Endothelial cell (in vitro differentiated cells): ENCODE data around the gene ARHGEF6. TPM values are rescaled to one million over a fixed set of nuclear protein-coding genes. Genes with fewer than 3 reads are reported as not detected.

ENCODE experiments used
- DNase-seq: peaks from one replicate; pipeline ENCODE4 v3.0.0; 2021; ENCODE audit warnings: low spot score
- H3K27ac Mint-ChIP-seq: one replicate; pipeline ENCODE4 v1.8.0; 2021; ENCODE audit warnings: mixed read lengths, inconsistent platforms; ENCODE audit not compliant: unreplicated experiment
- H3K27me3 Mint-ChIP-seq: one replicate; pipeline ENCODE4 v1.8.0; 2021; ENCODE audit warnings: mild to moderate bottlenecking, moderate library complexity, mixed read lengths, inconsistent platforms; ENCODE audit not compliant: unreplicated experiment
- H3K36me3 Mint-ChIP-seq: one replicate; pipeline ENCODE4 v1.8.0; 2021; ENCODE audit warnings: mild to moderate bottlenecking, low read depth, mixed read lengths, inconsistent platforms; ENCODE audit not compliant: unreplicated experiment
- H3K4me1 Mint-ChIP-seq: one replicate; pipeline ENCODE4 v1.8.0; 2021; ENCODE audit warnings: mild to moderate bottlenecking, mixed read lengths, inconsistent platforms; ENCODE audit not compliant: unreplicated experiment
- H3K4me3 Mint-ChIP-seq: one replicate; pipeline ENCODE4 v1.8.0; 2021; ENCODE audit warnings: mild to moderate bottlenecking, mixed read lengths, inconsistent platforms; ENCODE audit not compliant: unreplicated experiment
- H3K9me3 Mint-ChIP-seq: one replicate; pipeline ENCODE4 v1.8.0; 2021; ENCODE audit warnings: mixed read lengths, inconsistent platforms; ENCODE audit not compliant: unreplicated experiment
- total RNA-seq: library from RNA; stranded (reverse); fragmentation: NEBNext Ultra II Directional; extraction: Animal tissue kit (Norgen Biotek cat#: 25700); gene quantifications from one replicate; pipeline ENCODE4 v1.2.1, GENCODE V29; 2021; ENCODE audit not compliant: unreplicated experiment
- TF ChIP-seq, protein P1 (sequence below): fragments of 200-600 bp; sonication (generic); IDR thresholded peaks from one replicate; pipeline ENCODE4 v1.5.0; 2021; ENCODE audit warnings: antibody characterized with exemption; ENCODE audit not compliant: unreplicated experiment

Gene ARHGEF6
- total RNA-seq, 1 donor from 2014 or later: 18.8 TPM

DNA sequence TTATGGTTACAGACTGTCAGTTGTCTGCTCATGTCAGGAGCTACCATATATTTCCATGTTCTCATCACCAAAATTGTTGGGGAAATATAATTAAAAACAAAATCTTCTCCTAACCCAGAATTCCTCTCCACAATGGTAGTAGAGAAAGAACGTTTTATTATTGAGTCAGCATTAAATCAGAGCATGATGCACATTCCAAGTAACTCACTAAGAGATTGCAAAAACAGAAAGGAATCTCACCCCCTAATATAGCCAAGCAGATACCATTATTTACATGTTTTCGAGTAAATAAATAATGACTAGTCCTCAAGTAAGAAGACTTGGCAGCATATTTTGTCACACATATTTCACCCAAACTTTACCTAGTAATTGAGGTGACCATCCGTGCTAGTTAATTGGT is 36.2 kb upstream of the ARHGEF6 start:
- TF ChIP-seq, protein P1, sequence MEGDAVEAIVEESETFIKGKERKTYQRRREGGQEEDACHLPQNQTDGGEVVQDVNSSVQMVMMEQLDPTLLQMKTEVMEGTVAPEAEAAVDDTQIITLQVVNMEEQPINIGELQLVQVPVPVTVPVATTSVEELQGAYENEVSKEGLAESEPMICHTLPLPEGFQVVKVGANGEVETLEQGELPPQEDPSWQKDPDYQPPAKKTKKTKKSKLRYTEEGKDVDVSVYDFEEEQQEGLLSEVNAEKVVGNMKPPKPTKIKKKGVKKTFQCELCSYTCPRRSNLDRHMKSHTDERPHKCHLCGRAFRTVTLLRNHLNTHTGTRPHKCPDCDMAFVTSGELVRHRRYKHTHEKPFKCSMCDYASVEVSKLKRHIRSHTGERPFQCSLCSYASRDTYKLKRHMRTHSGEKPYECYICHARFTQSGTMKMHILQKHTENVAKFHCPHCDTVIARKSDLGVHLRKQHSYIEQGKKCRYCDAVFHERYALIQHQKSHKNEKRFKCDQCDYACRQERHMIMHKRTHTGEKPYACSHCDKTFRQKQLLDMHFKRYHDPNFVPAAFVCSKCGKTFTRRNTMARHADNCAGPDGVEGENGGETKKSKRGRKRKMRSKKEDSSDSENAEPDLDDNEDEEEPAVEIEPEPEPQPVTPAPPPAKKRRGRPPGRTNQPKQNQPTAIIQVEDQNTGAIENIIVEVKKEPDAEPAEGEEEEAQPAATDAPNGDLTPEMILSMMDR: no peak
- DNase-seq: no peak
- H3K27me3 Mint-ChIP-seq: peaks cover 2% of the 10 kb centered on the region
- no peak overlapping the region for H3K27ac Mint-ChIP-seq
- H3K4me3 Mint-ChIP-seq: no peak overlapping the region
- H3K4me1 Mint-ChIP-seq: no peaks in the 10 kb centered on the region
- H3K9me3 Mint-ChIP-seq: no peaks in the 10 kb centered on the region
- H3K36me3 Mint-ChIP-seq: peaks cover 13% of the 10 kb centered on the region

GRCh38 chrX:136814847-136815750 is 34.4 kb upstream of the ARHGEF6 start:
- Mint-ChIP-seq H3K4me1 (no peaks in the 10 kb centered on the region), H3K27me3 (peaks cover 2% of the 10 kb centered on the region), H3K4me3 (no peak overlapping the region), H3K9me3 (no peaks in the 10 kb centered on the region), H3K27ac (no peak overlapping the region), H3K36me3 (peaks cover 7% of the 10 kb centered on the region)
- TF ChIP-seq, protein P1: no peak
- DNase-seq: no peak

DNA sequence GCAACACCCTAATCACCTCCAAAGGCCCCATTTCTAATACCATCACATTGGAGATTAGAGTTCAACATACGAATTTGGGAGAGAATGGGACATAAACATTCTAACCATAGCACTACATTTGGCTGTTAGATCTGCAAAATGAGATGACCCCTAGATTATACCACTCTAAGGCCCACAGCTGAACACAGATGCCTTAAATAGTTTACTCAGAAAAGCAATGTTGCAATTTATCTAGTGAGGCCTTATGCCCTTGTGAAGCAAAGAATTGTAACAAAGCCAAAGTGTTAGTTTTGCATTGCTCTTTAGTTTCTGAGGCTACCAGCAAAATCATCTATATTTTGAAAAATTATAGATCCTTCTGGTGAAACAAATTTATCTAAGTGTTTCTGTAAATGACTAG is 31.6 kb upstream of the ARHGEF6 start:
- TF ChIP-seq, protein P1: no peak
- Mint-ChIP-seq H3K36me3 (no peaks in the 10 kb centered on the region), H3K27me3 (no peaks in the 10 kb centered on the region), H3K27ac (no peak overlapping the region), H3K9me3 (no peaks in the 10 kb centered on the region), H3K4me3 (no peak overlapping the region), H3K4me1 (no peaks in the 10 kb centered on the region)
- DNase-seq: no peak

GRCh38 chrX:136810493-136810892 is 29.8 kb upstream of the ARHGEF6 start:
- Mint-ChIP-seq H3K27ac (no peak overlapping the region), H3K4me1 (no peaks in the 10 kb centered on the region), H3K9me3 (no peaks in the 10 kb centered on the region), H3K4me3 (no peak overlapping the region), H3K36me3 (no peaks in the 10 kb centered on the region), H3K27me3 (no peaks in the 10 kb centered on the region)
- TF ChIP-seq, protein P1: no peak
- no peak for DNase-seq

- Mint-ChIP-seq H3K4me1 (no peaks in the 10 kb centered on the region), H3K36me3 (no peaks in the 10 kb centered on the region), H3K27ac (no peak overlapping the region), H3K9me3 (no peaks in the 10 kb centered on the region), H3K27me3 (peaks cover 1% of the 10 kb centered on the region), H3K4me3 (no peak overlapping the region)
- no peak for DNase-seq
- TF ChIP-seq, protein P1: no peak
These were observed 26.2 kb upstream of the ARHGEF6 start for GRCh38 chrX:136806891-136807410.
